Activated CD8-positive, alpha-beta memory T cell treated with anti-CD3 and anti-CD28 coated beads for 24 hours (primary cell): Measurements from ENCODE around the gene CRB3.

Experiments used
- DNase-seq: peaks from one replicate; pipeline ENCODE4 v3.0.0-alpha.2; 2020

CRB3 gene

GRCh38 chr19:6470173-6470572, 6.1 kb downstream of the CRB3 start:
- no peak for DNase-seq

GRCh38 chr19:6471076-6471475, 7.0 kb downstream of the CRB3 start:
- no peak for DNase-seq

GRCh38 chr19:6472713-6473112, 8.6 kb downstream of the CRB3 start:
- DNase-seq, result no peak

- no peak for DNase-seq
Observed at GRCh38 chr19:6473647-6474046, 9.6 kb downstream of the CRB3 start.

GRCh38 chr19:6475321-6476108, 11.4 kb downstream of the CRB3 start:
- DNase-seq, result no peak

GRCh38 chr19:6476155-6476895, 12.3 kb downstream of the CRB3 start:
- DNase-seq, result peak; percentile 89

GRCh38 chr19:6476896-6477431, 12.9 kb downstream of the CRB3 start:
- no peak for DNase-seq

GRCh38 chr19:6478815-6479214, 14.7 kb downstream of the CRB3 start:
- no peak for DNase-seq

- DNase-seq, result no peak
Observed at GRCh38 chr19:6479836-6480398, 15.8 kb downstream of the CRB3 start.

- DNase-seq, result peak; percentile 76
Observed at GRCh38 chr19:6480848-6481415, 16.9 kb downstream of the CRB3 start.

GRCh38 chr19:6481541-6482342, 17.7 kb downstream of the CRB3 start, which contains the start of gene DENND1C:
DENND1C (minus strand) TSS chr19:6481787; CDS start chr19:6481695, 92 bp downstream.
- peak; percentile 90 for DNase-seq

- no peak for DNase-seq
Observed at GRCh38 chr19:6482343-6482686, 18.2 kb downstream of the CRB3 start.

GRCh38 chr19:6483235-6483634, 19.2 kb downstream of the CRB3 start:
- no peak for DNase-seq

- DNase-seq, result no peak
Observed at GRCh38 chr19:6484230-6484629, 20.2 kb downstream of the CRB3 start.

GRCh38 chr19:6484831-6485230, 20.8 kb downstream of the CRB3 start:
- DNase-seq, result no peak

- no peak for DNase-seq
Observed at GRCh38 chr19:6489278-6490061, 25.4 kb downstream of the CRB3 start.

GRCh38 chr19:6490134-6490533, 26.1 kb downstream of the CRB3 start:
- DNase-seq, result no peak

GRCh38 chr19:6491802-6492592, 27.9 kb downstream of the CRB3 start:
- DNase-seq, result no peak

- DNase-seq, result no peak
Observed at GRCh38 chr19:6494438-6495036, 30.5 kb downstream of the CRB3 start.

- no peak for DNase-seq
Observed at GRCh38 chr19:6495947-6496346, 31.9 kb downstream of the CRB3 start.
